Naive thymus-derived CD4-positive, alpha-beta T cell (primary cell): ENCODE data around the gene HSPB6. TPM values are rescaled to one million over a fixed set of nuclear protein-coding genes. Genes with fewer than 3 reads are reported as not detected.
A peak's percentile ranks its signal among the peaks of the same experiment; 100 is the strongest.

Experiments used
- ATAC-seq: fragments of 150-1000 bp; cut with Tn5 transposase; 2 replicates; pipeline ENCODE4 v1.10.0; 2021; ENCODE audit warnings: mild to moderate bottlenecking, moderate library complexity
- CTCF ChIA-PET: fragments of 350-600 bp; sonication (Branson Sonifier 250); formaldehyde crosslinking; loops from one replicate; lab custom pipeline; 2021; ENCODE audit warnings: antibody characterized with exemption; lab: Charles Lee
- POLR2A ChIA-PET: fragments of 350-600 bp; sonication (Branson Sonifier 250); formaldehyde crosslinking; loops from one replicate; lab custom pipeline; 2021; ENCODE audit warnings: antibody characterized with exemption, inconsistent platforms; lab: Charles Lee
- DNase-seq, 9 donors: peaks; one replicate each; pipeline versions ENCODE4 v3.0.0 to v3.0.0-alpha.2; 2020 to 2022; ENCODE audit warnings: mixed read lengths in 1 of 9
- H3K27ac ChIP-seq: one replicate; pipeline ENCODE4 v1.7.0; 2013; ENCODE audit warnings: mild to moderate bottlenecking, low read depth, low read length, moderate library complexity
- H3K27me3 ChIP-seq, 2 donors: one replicate each; pipeline ENCODE4 v1.7.0; 2013; ENCODE audit warnings: low read length in 2 of 2, mild to moderate bottlenecking in 2 of 2, moderate library complexity in 2 of 2; ENCODE audit not compliant: control insufficient read depth in 2 of 2, insufficient read depth in 2 of 2
- H3K36me3 ChIP-seq, 3 experiments: 1 replicate in 2 of 3; 2 replicates in 1 of 3; pipeline ENCODE4 v1.7.0; 2013; ENCODE audit warnings: low read length in 3 of 3, mild to moderate bottlenecking in 3 of 3, moderate library complexity in 1 of 3; ENCODE audit not compliant: insufficient read depth in 3 of 3, control insufficient read depth in 2 of 3
- H3K4me1 ChIP-seq, 2 donors: one replicate each; pipeline ENCODE4 v1.7.0; 2013; ENCODE audit warnings: low read length in 2 of 2, mild to moderate bottlenecking in 2 of 2, moderate library complexity in 1 of 2; ENCODE audit not compliant: control insufficient read depth in 2 of 2, insufficient read depth in 2 of 2
- H3K4me3 ChIP-seq: 2 replicates; pipeline ENCODE4 v1.7.0; 2013; ENCODE audit warnings: mild to moderate bottlenecking, low read length
- H3K9me3 ChIP-seq, 3 experiments: 1 replicate in 2 of 3; 2 replicates in 1 of 3; pipeline ENCODE4 v1.7.0; 2013; ENCODE audit warnings: low read length in 3 of 3; ENCODE audit not compliant: control insufficient read depth in 2 of 3
- H3K27ac Mint-ChIP-seq, 9 donors: one replicate each; pipeline ENCODE4 v1.8.0; 2020 to 2022; ENCODE audit warnings: mixed read lengths in 9 of 9, mild to moderate bottlenecking in 8 of 9, moderate library complexity in 5 of 9, inconsistent platforms in 2 of 9
- H3K27me3 Mint-ChIP-seq, 5 donors: one replicate each; pipeline ENCODE4 v1.8.0; 2021 to 2022; ENCODE audit warnings: mixed read lengths in 5 of 5, mild to moderate bottlenecking in 1 of 5
- H3K36me3 Mint-ChIP-seq, 5 donors: one replicate each; pipeline ENCODE4 v1.8.0; 2020 to 2022; ENCODE audit warnings: mixed read lengths in 5 of 5, mild to moderate bottlenecking in 3 of 5, inconsistent platforms in 1 of 5
- H3K4me1 Mint-ChIP-seq, 7 donors: one replicate each; pipeline ENCODE4 v1.8.0; 2020 to 2022; ENCODE audit warnings: mixed read lengths in 7 of 7, mild to moderate bottlenecking in 3 of 7, inconsistent platforms in 1 of 7
- H3K4me3 Mint-ChIP-seq, 10 donors: one replicate each; pipeline ENCODE4 v1.8.0; 2020 to 2022; ENCODE audit warnings: mild to moderate bottlenecking in 10 of 10, mixed read lengths in 10 of 10, moderate library complexity in 6 of 10, inconsistent platforms in 2 of 10
- H3K9me3 Mint-ChIP-seq, 11 donors: one replicate each; pipeline ENCODE4 v1.8.0; 2020 to 2022; ENCODE audit warnings: mixed read lengths in 11 of 11, mild to moderate bottlenecking in 4 of 11, inconsistent platforms in 1 of 11, moderate library complexity in 1 of 11
- intact Hi-C, 2 donors: fragments of 100-400 bp; cut with micrococcal nuclease; formaldehyde crosslinking; loops; one replicate each; pipeline ENCODE4 v1.15.1; 2023
- polyA plus RNA-seq, 2 donors: library from polyadenylated mRNA; unstranded; fragments of 300-500 nt; fragmentation: Illumina TruSeq; gene quantifications; one replicate each; pipeline ENCODE4 v1.2.3, GENCODE V29; 2021
- total RNA-seq, 6 experiments: library from RNA in 5 of 6; stranded (reverse) in 5 of 6; gene quantifications; 1 replicate in 5 of 6; 2 replicates in 1 of 6; pipeline ENCODE4 v1.2.3 and lab custom pipeline; 2021 to 2026

HSPB6 gene
- total and polyA plus RNA-seq, 7 experiments from 2014 or later, result 0.22 TPM; not detected in 6

DNA sequence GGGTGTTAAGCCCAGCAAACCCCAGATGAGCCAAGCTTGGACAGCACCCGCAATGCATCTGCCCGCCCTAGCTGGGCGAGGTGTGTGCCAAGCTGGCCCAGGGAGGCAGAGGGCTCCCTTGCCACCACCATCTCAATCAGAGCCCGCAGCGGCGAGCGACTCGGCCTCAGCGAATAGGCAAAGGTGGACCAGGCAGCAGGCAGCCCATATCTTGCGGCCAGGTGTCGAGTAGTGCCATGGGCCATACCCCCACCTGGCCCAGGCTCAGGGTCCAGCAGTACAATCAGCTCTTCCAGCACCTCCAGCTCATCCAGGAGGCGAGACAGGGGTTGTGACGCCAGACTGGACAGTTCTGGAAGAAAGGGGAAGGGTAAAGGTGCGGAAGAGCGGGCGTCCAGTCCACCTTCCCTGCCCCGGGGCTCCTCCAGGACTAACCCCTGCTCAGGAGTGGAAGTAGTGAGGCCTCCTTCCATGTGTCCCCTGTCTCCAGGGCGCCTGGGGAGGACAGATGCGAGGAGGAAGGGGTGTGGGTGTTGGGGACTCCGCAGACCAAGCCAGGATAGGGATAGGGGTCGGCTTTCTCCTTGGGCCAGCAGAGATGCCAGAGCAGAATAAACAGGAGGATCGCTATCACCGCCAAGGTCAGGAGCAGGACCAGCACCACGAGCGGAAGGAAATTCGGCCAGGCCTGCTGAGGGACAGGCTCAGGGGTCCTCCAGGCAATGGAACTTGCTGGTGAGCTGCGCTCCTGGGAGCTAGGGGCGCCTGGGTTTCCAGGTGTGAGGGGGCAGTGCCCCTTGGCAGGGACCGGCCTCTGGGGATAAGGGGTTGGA is 17.3 kb downstream of the HSPB6 start:
- peaks cover 25 to 27% of the 10 kb centered on the region in 2 donors for H3K4me1 ChIP-seq
- CTCF ChIA-PET, result interaction anchor here (0.5 to 1.6 kb wide), 4 partner anchors 9 to 107 kb away, joined by 3 to 8 read pairs (median 6); no protein-coding TSS in a partner anchor
- H3K4me1 Mint-ChIP-seq, result peaks cover 26 to 61% (median 43%) of the 10 kb centered on the region in 7 donors

DNA sequence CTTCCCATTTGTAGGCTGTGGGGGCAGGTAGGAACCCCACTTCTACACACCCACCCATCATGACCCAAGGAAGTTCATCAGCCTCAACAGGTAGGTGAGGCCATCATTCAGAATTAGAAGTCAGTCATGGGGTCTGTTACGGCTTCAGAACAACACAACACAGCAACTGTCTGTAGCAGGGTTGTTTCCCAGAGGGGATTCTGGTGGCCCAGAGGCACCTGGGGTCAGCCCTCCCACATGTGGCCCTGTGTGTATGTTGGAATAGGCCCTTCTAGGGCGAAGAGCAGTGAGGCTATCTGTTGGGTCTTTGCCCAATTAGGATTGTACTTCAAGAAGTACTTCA is 18.0 kb downstream of the HSPB6 start:
- H3K9me3 ChIP-seq, result no peaks in the 10 kb centered on the region
- peaks cover 32 to 60% (median 38%) of the 10 kb centered on the region in 7 donors for H3K4me1 Mint-ChIP-seq
- ChIA-PET POLR2A (interaction anchor here (0.6 to 2.4 kb wide), 4 partner anchors 10 to 159 kb away, joined by 3 to 12 read pairs (median 8); partner anchors contain the start of genes KMT2B and LIN37), CTCF (interaction anchor here (0.5 kb wide), 1 partner anchor 77 kb away, joined by 7 read pairs; no protein-coding TSS in a partner anchor)
- no peak overlapping the region for H3K27ac ChIP-seq
- H3K4me1 ChIP-seq, result peaks cover 19 to 22% of the 10 kb centered on the region in 2 donors
- H3K36me3 ChIP-seq, result peaks cover 0 to 57% (median 4%) of the 10 kb centered on the region in 3 experiments
- peak overlapping the region in 3 of 9 donors; percentile 36 to 61 (median 39) for H3K27ac Mint-ChIP-seq
- H3K36me3 Mint-ChIP-seq, result peaks cover 6 to 32% (median 10%) of the 10 kb centered on the region in 5 donors
- intact Hi-C loops, result no loop called here
- no peaks in the 10 kb centered on the region for H3K9me3 Mint-ChIP-seq
- DNase-seq (no peak), ATAC-seq (no peak)
- no peaks in the 10 kb centered on the region for H3K27me3 ChIP-seq
- peak overlapping the region in 7 of 10 donors; percentile 0 to 94 (median 48) for H3K4me3 Mint-ChIP-seq
- no peak overlapping the region for H3K4me3 ChIP-seq
- H3K27me3 Mint-ChIP-seq, result no peaks in the 10 kb centered on the region

More for the DNA sequence above, 17.3 kb downstream of the HSPB6 start:
- ATAC-seq (no peak), DNase-seq (no peak)
- H3K27ac Mint-ChIP-seq, result peak overlapping the region in 5 of 9 donors; percentile 26 to 85 (median 36)
- Histone ChIP-seq H3K27me3 (no peaks in the 10 kb centered on the region), H3K9me3 (no peaks in the 10 kb centered on the region), H3K36me3 (peaks cover 0 to 51% (median 4%) of the 10 kb centered on the region in 3 experiments), H3K27ac (peak overlapping the region; percentile 91), H3K4me3 (peak overlapping the region; percentile 89)
- H3K4me3 Mint-ChIP-seq, result peak overlapping the region; percentile 71 to 100 (median 90)
- intact Hi-C loops, result loop anchor here (1.0 to 10.0 kb wide), 12 partner anchors 9 to 475 kb away; partner anchors contain the start of genes ARHGAP33 (in 2 of the 2), COX6B1 (in 1 of the 2), LIN37 (in 1 of the 2) and PROSER3 (in 1 of the 2)
- no peaks in the 10 kb centered on the region for H3K9me3 Mint-ChIP-seq
- peaks cover 6 to 29% (median 9%) of the 10 kb centered on the region in 5 donors for H3K36me3 Mint-ChIP-seq
- H3K27me3 Mint-ChIP-seq, result no peaks in the 10 kb centered on the region
- POLR2A ChIA-PET, result interaction anchor here (1.0 to 2.4 kb wide), 11 partner anchors 9 to 214 kb away, joined by 3 to 12 read pairs (median 6); partner anchors contain the start of genes COX6B1, HSPB6, KMT2B and LIN37

DNA sequence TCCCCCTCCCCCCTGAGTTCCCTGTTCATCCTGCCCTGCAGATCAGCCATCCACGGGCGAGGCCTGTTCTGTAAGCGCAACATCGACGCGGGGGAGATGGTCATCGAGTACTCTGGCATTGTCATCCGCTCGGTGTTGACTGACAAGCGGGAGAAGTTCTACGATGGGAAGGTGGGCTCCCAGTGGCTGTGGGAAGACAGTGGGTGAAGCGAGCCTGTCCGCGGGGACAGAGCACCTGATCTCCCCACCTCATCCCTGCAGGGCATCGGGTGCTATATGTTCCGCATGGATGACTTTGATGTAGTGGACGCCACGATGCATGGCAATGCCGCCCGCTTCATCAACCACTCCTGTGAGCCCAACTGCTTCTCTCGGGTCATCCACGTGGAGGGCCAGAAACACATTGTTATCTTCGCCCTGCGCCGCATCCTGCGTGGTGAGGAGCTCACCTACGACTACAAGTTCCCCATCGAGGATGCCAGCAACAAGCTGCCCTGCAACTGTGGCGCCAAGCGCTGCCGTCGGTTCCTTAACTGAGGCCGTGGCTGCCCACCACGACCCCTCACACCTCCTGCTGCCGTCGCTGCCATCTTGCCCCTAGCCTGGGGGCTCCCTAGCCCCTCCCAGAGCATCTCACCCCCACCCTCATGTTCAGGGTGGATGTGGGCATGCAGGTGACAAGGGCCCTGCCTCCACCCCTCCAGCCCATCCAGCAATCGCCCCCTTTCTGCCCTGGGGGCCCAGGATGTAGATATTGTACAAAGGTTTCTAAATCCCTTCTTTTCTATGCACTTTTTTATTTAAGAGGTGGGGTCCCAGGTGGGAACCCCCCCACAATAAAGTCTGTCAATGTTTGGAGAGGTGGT is 18.6 kb downstream of the HSPB6 start:
- Mint-ChIP-seq H3K27me3 (no peaks in the 10 kb centered on the region), H3K4me1 (peaks cover 32 to 56% (median 35%) of the 10 kb centered on the region in 7 donors), H3K36me3 (peaks cover 6 to 29% (median 10%) of the 10 kb centered on the region in 5 donors), H3K27ac (peak overlapping the region in 3 of 9 donors; percentile 36 to 61 (median 39)), H3K9me3 (no peaks in the 10 kb centered on the region), H3K4me3 (peak overlapping the region in 4 of 10 donors; percentile 0 to 89 (median 54))
- POLR2A ChIA-PET, result interaction anchor here (0.6 to 2.4 kb wide), 4 partner anchors 10 to 159 kb away, joined by 3 to 12 read pairs (median 6); partner anchors contain the start of genes KMT2B and LIN37
- intact Hi-C loops, result no loop called here
- Histone ChIP-seq H3K27me3 (no peaks in the 10 kb centered on the region), H3K36me3 (peaks cover 0 to 63% (median 4%) of the 10 kb centered on the region in 3 experiments), H3K27ac (peak overlapping the region; percentile 54), H3K9me3 (no peaks in the 10 kb centered on the region), H3K4me1 (peaks cover 16 to 17% of the 10 kb centered on the region in 2 donors), H3K4me3 (no peak overlapping the region)
- ATAC-seq (no peak), DNase-seq (no peak)
- CTCF ChIA-PET, result interaction anchor here (0.5 to 1.6 kb wide), 4 partner anchors 11 to 77 kb away, joined by 3 to 7 read pairs (median 6); no protein-coding TSS in a partner anchor

DNA sequence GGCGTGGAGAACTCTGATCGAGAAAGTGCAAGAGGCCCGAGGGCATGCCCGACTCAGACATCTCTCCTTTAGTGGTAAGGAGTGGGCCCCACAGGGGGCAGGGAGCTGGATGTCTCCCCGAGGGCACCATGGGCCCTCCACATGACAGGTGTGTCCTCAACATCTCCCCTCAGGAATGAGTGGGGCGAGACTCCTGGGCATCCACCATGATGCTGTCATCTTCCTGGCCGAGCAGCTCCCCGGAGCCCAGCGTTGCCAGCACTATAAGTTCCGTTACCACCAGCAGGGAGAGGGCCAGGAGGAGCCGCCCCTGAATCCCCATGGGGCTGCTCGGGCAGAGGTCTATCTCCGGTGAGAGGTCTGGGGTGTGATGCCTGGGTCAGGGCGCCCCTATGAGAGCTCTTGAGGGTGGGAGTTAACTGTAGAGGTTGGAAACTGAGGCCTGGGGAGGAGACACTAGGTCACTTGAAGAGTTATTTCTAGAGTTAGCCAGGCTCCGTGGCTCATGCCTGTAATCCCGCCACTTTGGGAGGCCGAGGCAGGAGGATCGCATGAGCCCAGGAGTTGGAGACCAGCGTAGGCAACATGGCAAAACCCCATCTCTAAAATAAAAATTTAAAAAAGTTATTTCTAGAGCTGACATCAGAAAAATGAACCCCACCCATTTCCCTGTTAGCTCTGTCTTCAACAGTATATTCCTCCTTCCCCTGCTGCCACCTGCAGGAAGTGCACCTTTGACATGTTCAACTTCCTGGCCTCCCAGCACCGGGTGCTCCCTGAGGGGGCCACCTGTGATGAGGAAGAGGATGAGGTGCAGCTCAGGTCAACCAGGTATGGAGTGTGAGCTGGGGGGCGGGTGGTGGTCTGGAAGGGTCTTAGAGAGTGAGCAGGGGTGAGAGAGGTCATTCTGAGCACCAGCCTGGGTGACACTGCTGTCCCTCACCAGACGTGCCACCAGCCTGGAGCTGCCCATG is 19.6 kb downstream of the HSPB6 start:
- H3K27ac Mint-ChIP-seq, result peak overlapping the region in 8 of 9 donors; percentile 28 to 80 (median 62)
- peaks cover 8 to 10% of the 10 kb centered on the region in 2 donors for H3K4me1 ChIP-seq
- H3K27ac ChIP-seq, result peak overlapping the region; percentile 54
- H3K4me1 Mint-ChIP-seq, result peaks cover 26 to 47% (median 28%) of the 10 kb centered on the region in 7 donors
- no peaks in the 10 kb centered on the region for H3K9me3 Mint-ChIP-seq
- intact Hi-C loops, result loop anchor here in 1 of 2 donors (1.0 kb wide), 1 partner anchor 15 kb away; no protein-coding TSS in a partner anchor
- no peaks in the 10 kb centered on the region for H3K27me3 Mint-ChIP-seq
- ChIA-PET POLR2A (interaction anchor here (0.6 to 1.5 kb wide), 4 partner anchors 9 to 89 kb away, joined by 3 to 6 read pairs (median 6); partner anchors contain the start of genes COX6B1 and KMT2B), CTCF (interaction anchor here (0.8 to 1.6 kb wide), 6 partner anchors 10 to 44 kb away, joined by 3 to 7 read pairs (median 4); partner anchors contain the start of gene LIN37)
- peaks cover 1 to 22% (median 6%) of the 10 kb centered on the region in 5 donors for H3K36me3 Mint-ChIP-seq
- ATAC-seq (no peak), DNase-seq (peak in 3 of 9 donors; percentile 27 to 44 (median 36))
- no peak overlapping the region for H3K4me3 ChIP-seq
- H3K36me3 ChIP-seq, result peaks cover 0 to 72% (median 4%) of the 10 kb centered on the region in 3 experiments
- H3K4me3 Mint-ChIP-seq, result peak overlapping the region in 5 of 10 donors; percentile 44 to 77 (median 60)
- no peaks in the 10 kb centered on the region for H3K27me3 ChIP-seq
- H3K9me3 ChIP-seq, result no peaks in the 10 kb centered on the region

DNA sequence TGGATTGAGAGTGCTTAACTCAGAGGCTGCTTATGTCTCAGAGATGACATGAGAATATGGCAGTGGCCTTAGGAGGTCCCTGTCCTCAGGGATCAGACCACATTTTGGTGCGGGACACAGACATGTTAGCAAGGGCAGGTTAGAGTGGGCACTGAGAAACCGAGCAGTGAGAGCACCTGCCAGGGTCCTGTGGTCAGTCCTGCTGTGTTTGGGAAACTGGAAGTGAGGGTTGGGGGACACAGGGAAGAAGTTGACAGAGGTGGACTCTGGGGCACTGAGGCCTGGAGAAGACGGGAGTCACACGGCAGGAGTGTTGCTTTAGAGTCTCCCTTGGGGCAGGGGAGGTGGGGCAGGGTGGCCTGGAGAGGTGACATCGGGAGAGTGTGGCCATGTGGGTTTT is 21.9 kb downstream of the HSPB6 start:
- Histone ChIP-seq H3K27me3 (no peaks in the 10 kb centered on the region), H3K27ac (no peak overlapping the region), H3K4me1 (peaks cover 2 to 4% of the 10 kb centered on the region in 2 donors), H3K9me3 (no peaks in the 10 kb centered on the region), H3K4me3 (no peak overlapping the region), H3K36me3 (peaks cover 4 to 92% (median 8%) of the 10 kb centered on the region in 3 experiments)
- DNase-seq (no peak), ATAC-seq (no peak)
- H3K9me3 Mint-ChIP-seq, result no peaks in the 10 kb centered on the region
- peaks cover 23 to 38% (median 31%) of the 10 kb centered on the region in 7 donors for H3K4me1 Mint-ChIP-seq
- no peak overlapping the region for H3K4me3 Mint-ChIP-seq
- ChIA-PET CTCF (no interaction called here), POLR2A (interaction anchor here (1.3 kb wide), 1 partner anchor 10 kb away, joined by 5 read pairs; no protein-coding TSS in a partner anchor)
- intact Hi-C loops, result no loop called here
- H3K36me3 Mint-ChIP-seq, result peaks cover 6 to 32% (median 16%) of the 10 kb centered on the region in 5 donors
- peak overlapping the region in 5 of 9 donors; percentile 45 to 81 (median 77) for H3K27ac Mint-ChIP-seq
- no peaks in the 10 kb centered on the region for H3K27me3 Mint-ChIP-seq
